NB4 (cell line): Measurements from ENCODE around the gene NDUFA7.

Experiments used
- MYC ChIP-seq: IDR thresholded peaks from 2 replicates; pipeline ENCODE4 v1.6.1; 2011; ENCODE audit warnings: low read depth, low read length
- POLR2A ChIP-seq: IDR thresholded peaks from 2 replicates; pipeline ENCODE4 v1.6.1; 2011; ENCODE audit warnings: mild to moderate bottlenecking; ENCODE audit not compliant: insufficient read length; ENCODE audit errors: extremely low read depth
- TF ChIP-seq, protein P1 (sequence below): IDR thresholded peaks from one replicate; pipeline ENCODE4 v1.5.1; 2012; ENCODE audit warnings: low read depth, low read length
- TF ChIP-seq, protein P2 (sequence below): IDR thresholded peaks from 2 replicates; pipeline ENCODE4 v1.6.1; 2011; ENCODE audit warnings: low read depth, low read length

DNA sequence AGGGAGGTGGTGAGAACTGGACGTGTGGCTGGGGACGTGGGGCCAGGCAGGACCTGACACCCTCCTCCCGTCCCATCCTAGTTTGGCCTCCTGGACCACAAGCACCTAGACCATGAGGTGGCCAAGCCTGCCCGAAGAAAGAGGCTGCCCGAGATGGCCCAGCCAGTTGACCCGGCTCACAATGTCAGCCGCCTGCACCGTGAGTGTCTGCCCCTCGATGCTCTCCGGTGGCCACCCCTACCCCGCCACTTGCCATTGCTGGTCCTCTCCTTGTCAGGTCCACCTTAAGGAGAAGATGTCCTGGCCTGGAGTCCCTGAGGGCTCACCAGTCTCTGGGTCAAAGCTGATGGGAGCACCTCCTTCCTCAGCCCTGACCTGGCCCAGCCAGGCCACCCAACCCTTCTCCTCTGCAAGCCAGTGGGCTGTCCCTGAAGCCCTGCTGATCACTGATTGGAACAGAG, 45.0 kb upstream of the NDUFA7 start:
- no peak for TF ChIP-seq POLR2A
- TF ChIP-seq, protein P1, sequence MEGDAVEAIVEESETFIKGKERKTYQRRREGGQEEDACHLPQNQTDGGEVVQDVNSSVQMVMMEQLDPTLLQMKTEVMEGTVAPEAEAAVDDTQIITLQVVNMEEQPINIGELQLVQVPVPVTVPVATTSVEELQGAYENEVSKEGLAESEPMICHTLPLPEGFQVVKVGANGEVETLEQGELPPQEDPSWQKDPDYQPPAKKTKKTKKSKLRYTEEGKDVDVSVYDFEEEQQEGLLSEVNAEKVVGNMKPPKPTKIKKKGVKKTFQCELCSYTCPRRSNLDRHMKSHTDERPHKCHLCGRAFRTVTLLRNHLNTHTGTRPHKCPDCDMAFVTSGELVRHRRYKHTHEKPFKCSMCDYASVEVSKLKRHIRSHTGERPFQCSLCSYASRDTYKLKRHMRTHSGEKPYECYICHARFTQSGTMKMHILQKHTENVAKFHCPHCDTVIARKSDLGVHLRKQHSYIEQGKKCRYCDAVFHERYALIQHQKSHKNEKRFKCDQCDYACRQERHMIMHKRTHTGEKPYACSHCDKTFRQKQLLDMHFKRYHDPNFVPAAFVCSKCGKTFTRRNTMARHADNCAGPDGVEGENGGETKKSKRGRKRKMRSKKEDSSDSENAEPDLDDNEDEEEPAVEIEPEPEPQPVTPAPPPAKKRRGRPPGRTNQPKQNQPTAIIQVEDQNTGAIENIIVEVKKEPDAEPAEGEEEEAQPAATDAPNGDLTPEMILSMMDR: no peak
- TF ChIP-seq, protein P2, sequence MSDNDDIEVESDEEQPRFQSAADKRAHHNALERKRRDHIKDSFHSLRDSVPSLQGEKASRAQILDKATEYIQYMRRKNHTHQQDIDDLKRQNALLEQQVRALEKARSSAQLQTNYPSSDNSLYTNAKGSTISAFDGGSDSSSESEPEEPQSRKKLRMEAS: no peak
- TF ChIP-seq MYC: no peak
